GM23338 (cell line): ENCODE measurements around the gene MAPK8IP2. TPM values are rescaled to one million over a fixed set of nuclear protein-coding genes. Genes with fewer than 3 reads are reported as not detected.

Source experiments
- ATAC-seq: fragments of 200-7000 bp; cut with Tn5 transposase; 3 replicates; pipeline ENCODE4 v1.9.1; 2020
- DNase-seq: peaks from one replicate; pipeline ENCODE4 v3.0.0-alpha.2; 2015; ENCODE audit warnings: low spot score
- H2AFZ ChIP-seq: fragments of 200-600 bp; sonication (generic); 2 replicates; pipeline ENCODE4 v1.8.0; 2016; ENCODE audit warnings: antibody characterized with exemption, mild to moderate bottlenecking, moderate library complexity
- H3F3A ChIP-seq: fragments of 200-600 bp; sonication (generic); replicated peaks from 2 replicates; pipeline ENCODE4 v1.8.0; 2017; ENCODE audit warnings: antibody characterized with exemption, mixed run types, low read depth
- H3K27ac ChIP-seq: fragments of 200-600 bp; sonication (generic); 2 replicates; pipeline ENCODE4 v1.6.1; 2016; ENCODE audit warnings: low read depth
- H3K27me3 ChIP-seq: fragments of 200-600 bp; sonication (generic); 2 replicates; pipeline ENCODE4 v1.8.0; 2016; ENCODE audit warnings: mild to moderate bottlenecking, mixed run types, moderate library complexity; ENCODE audit not compliant: insufficient read depth
- H3K36me3 ChIP-seq: fragments of 200-600 bp; sonication (generic); 2 replicates; pipeline ENCODE4 v1.8.0; 2016; ENCODE audit warnings: mild to moderate bottlenecking; ENCODE audit not compliant: insufficient read depth
- H3K4me1 ChIP-seq: fragments of 200-600 bp; sonication (generic); 2 replicates; pipeline ENCODE4 v1.8.0; 2016; ENCODE audit warnings: mild to moderate bottlenecking, moderate library complexity; ENCODE audit not compliant: insufficient read depth
- H3K4me2 ChIP-seq: fragments of 200-600 bp; sonication (generic); 2 replicates; pipeline ENCODE4 v1.7.1; 2017; ENCODE audit warnings: mixed run types
- H3K4me3 ChIP-seq: fragments of 200-600 bp; sonication (generic); 2 replicates; pipeline ENCODE4 v1.6.1; 2016; ENCODE audit warnings: mixed run types
- H3K79me2 ChIP-seq: fragments of 200-600 bp; sonication (generic); replicated peaks from 2 replicates; pipeline ENCODE4 v1.8.0; 2017; ENCODE audit warnings: mild to moderate bottlenecking; ENCODE audit not compliant: insufficient read depth
- H3K9me2 ChIP-seq: fragments of 200-600 bp; sonication (generic); 2 replicates; pipeline ENCODE4 v1.8.0; 2017; ENCODE audit not compliant: insufficient read depth
- H4K20me1 ChIP-seq: fragments of 200-600 bp; sonication (generic); replicated peaks from 2 replicates; pipeline ENCODE4 v1.8.0; 2017; ENCODE audit warnings: mild to moderate bottlenecking; ENCODE audit not compliant: insufficient read depth
- H3K27ac Mint-ChIP-seq: 2 replicates; pipeline ENCODE4 v1.8.0; 2020; ENCODE audit warnings: inconsistent platforms, mild to moderate bottlenecking, moderate library complexity, mixed read lengths
- H3K27me3 Mint-ChIP-seq: 3 replicates; pipeline ENCODE4 v1.8.0; 2022; ENCODE audit warnings: low read depth, mild to moderate bottlenecking, moderate library complexity, mixed read lengths, inconsistent platforms; ENCODE audit not compliant: insufficient read depth, poor library complexity
- H3K36me3 Mint-ChIP-seq: 3 replicates; pipeline ENCODE4 v1.8.0; 2021; ENCODE audit warnings: low read depth, mild to moderate bottlenecking, inconsistent platforms, moderate library complexity, mixed read lengths
- H3K4me1 Mint-ChIP-seq: 3 replicates; pipeline ENCODE4 v1.8.0; 2020; ENCODE audit warnings: mild to moderate bottlenecking, inconsistent platforms, mixed read lengths
- H3K4me3 Mint-ChIP-seq: 3 replicates; pipeline ENCODE4 v1.8.0; 2021; ENCODE audit warnings: moderate library complexity, mild to moderate bottlenecking, inconsistent platforms, mixed read lengths
- H3K9me3 Mint-ChIP-seq: 3 replicates; pipeline ENCODE4 v1.8.0; 2020; ENCODE audit warnings: moderate library complexity, mild to moderate bottlenecking, inconsistent platforms, mixed read lengths
- CREB1 ChIP-seq: fragments of 250-450 bp; sonication (Bioruptor Pico); IDR thresholded peaks from 2 replicates; pipeline ENCODE4 v1.5.0; 2020; ENCODE audit warnings: low read depth, mild to moderate bottlenecking, moderate library complexity
- EZH2 ChIP-seq: fragments of 200-600 bp; sonication (generic); IDR thresholded peaks from one replicate; pipeline ENCODE4 v1.8.0; 2017; ENCODE audit warnings: antibody characterized with exemption, mild to moderate bottlenecking, low read depth; ENCODE audit not compliant: unreplicated experiment
- EZH2phosphoT487 ChIP-seq: fragments of 200-600 bp; sonication (generic); IDR thresholded peaks from one replicate; pipeline ENCODE4 v1.8.1; 2018; ENCODE audit warnings: antibody characterized with exemption; ENCODE audit not compliant: unreplicated experiment
- JUNB ChIP-seq: IDR thresholded peaks from one replicate; pipeline ENCODE4 v1.6.1; 2016; ENCODE audit warnings: antibody characterized with exemption; ENCODE audit not compliant: unreplicated experiment
- NANOG ChIP-seq: IDR thresholded peaks from 2 replicates; pipeline ENCODE4 v1.6.1; 2016; ENCODE audit warnings: antibody characterized with exemption, borderline replicate concordance
- POLR2AphosphoS5 ChIP-seq: IDR thresholded peaks from 2 replicates; pipeline ENCODE4 v1.6.1; 2016; ENCODE audit warnings: antibody characterized with exemption, low read depth
- STAT1 ChIP-seq: IDR thresholded peaks from one replicate; pipeline ENCODE4 v1.6.1; 2016; ENCODE audit warnings: antibody characterized with exemption; ENCODE audit not compliant: unreplicated experiment
- ZNF114 ChIP-seq: fragments of 250-450 bp; sonication (Bioruptor Pico); IDR thresholded peaks from 2 replicates; pipeline ENCODE4 v1.5.0; 2020; ENCODE audit warnings: mild to moderate bottlenecking, moderate library complexity
- ZNF331 ChIP-seq: fragments of 250-450 bp; sonication (Bioruptor Pico); IDR thresholded peaks from 2 replicates; pipeline ENCODE4 v1.5.0; 2020; ENCODE audit warnings: low read depth, mild to moderate bottlenecking, moderate library complexity
- polyA plus RNA-seq: library from polyadenylated mRNA; unstranded; fragments of >200 nt; fragmentation: Nextera tagmentation; extraction: Ambion mirVana; gene quantifications from 2 replicates; pipeline ENCODE4 v1.2.1, GENCODE V29; 2016
- total RNA-seq: library from RNA; depleted of rRNA; stranded (reverse); fragments of >200 nt; shearing (Covaris generic); gene quantifications from 2 replicates; pipeline ENCODE4 v1.2.3, GENCODE V29; 2014
- TF ChIP-seq, protein P1 (sequence below): fragments of 250-450 bp; sonication (Bioruptor Pico); IDR thresholded peaks from 2 replicates; pipeline ENCODE4 v1.5.0; 2020; ENCODE audit warnings: mild to moderate bottlenecking, moderate library complexity
- TF ChIP-seq, protein P2 (sequence below), 2 experiments: fragments of 200-600 bp in 1 of 2; sonication (generic) in 1 of 2; conservative IDR thresholded peaks; 2 replicates each; pipeline versions ENCODE4 v1.5.1 to v1.6.1; 2016 to 2017; ENCODE audit warnings: antibody characterized with exemption in 2 of 2, low read depth in 2 of 2, mild to moderate bottlenecking in 2 of 2, moderate library complexity in 1 of 2
- TF ChIP-seq, protein P3 (sequence below): IDR thresholded peaks from 2 replicates; pipeline ENCODE4 v1.6.1; 2016; ENCODE audit warnings: antibody characterized with exemption
- TF ChIP-seq, protein P4 (sequence below): IDR thresholded peaks from one replicate; pipeline ENCODE4 v1.6.1; 2018; ENCODE audit warnings: antibody characterized with exemption; ENCODE audit not compliant: unreplicated experiment

The MAPK8IP2 gene
- total and polyA plus RNA-seq, 2 experiments from 2014 or later, result 0.15 to 3.5 TPM

DNA sequence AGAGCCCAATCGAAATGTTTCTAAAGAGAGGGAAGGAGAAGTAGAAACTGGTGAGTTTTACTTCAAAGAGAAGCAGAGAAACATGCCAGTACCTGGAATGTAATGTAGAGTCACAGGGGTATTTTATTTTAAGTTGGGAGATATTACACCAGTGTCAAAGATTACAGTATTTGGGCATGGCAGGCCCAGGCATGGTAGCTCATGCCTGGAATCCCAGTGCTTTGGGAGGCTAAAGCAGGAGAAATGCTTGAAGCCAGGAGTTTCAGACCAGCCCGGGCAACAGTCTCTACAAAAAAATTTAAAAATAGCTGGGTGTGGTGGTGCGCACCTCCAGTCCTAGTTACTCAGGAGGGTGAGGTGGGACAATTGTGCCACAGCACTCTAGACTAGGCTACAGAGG lies 40.6 kb upstream of the MAPK8IP2 start:
- H3K9me2 ChIP-seq, result no peaks in the 10 kb centered on the region
- H3K4me1 ChIP-seq, result no peaks in the 10 kb centered on the region
- Mint-ChIP-seq H3K4me1 (peaks cover 15% of the 10 kb centered on the region), H3K4me3 (no peak overlapping the region), H3K9me3 (no peaks in the 10 kb centered on the region), H3K36me3 (no peaks in the 10 kb centered on the region), H3K27me3 (peaks cover 27% of the 10 kb centered on the region), H3K27ac (no peak overlapping the region)
- H2AFZ ChIP-seq, result no peak overlapping the region
- ATAC-seq (no peak), DNase-seq (no peak)
- H3K79me2 ChIP-seq, result no peaks in the 10 kb centered on the region
- no peaks in the 10 kb centered on the region for H4K20me1 ChIP-seq
- TF ChIP-seq NANOG, result no peak
- no peak for TF ChIP-seq ZNF331 (CRISPR knock-in tag)
- no peak for TF ChIP-seq EZH2
- TF ChIP-seq, protein P1, sequence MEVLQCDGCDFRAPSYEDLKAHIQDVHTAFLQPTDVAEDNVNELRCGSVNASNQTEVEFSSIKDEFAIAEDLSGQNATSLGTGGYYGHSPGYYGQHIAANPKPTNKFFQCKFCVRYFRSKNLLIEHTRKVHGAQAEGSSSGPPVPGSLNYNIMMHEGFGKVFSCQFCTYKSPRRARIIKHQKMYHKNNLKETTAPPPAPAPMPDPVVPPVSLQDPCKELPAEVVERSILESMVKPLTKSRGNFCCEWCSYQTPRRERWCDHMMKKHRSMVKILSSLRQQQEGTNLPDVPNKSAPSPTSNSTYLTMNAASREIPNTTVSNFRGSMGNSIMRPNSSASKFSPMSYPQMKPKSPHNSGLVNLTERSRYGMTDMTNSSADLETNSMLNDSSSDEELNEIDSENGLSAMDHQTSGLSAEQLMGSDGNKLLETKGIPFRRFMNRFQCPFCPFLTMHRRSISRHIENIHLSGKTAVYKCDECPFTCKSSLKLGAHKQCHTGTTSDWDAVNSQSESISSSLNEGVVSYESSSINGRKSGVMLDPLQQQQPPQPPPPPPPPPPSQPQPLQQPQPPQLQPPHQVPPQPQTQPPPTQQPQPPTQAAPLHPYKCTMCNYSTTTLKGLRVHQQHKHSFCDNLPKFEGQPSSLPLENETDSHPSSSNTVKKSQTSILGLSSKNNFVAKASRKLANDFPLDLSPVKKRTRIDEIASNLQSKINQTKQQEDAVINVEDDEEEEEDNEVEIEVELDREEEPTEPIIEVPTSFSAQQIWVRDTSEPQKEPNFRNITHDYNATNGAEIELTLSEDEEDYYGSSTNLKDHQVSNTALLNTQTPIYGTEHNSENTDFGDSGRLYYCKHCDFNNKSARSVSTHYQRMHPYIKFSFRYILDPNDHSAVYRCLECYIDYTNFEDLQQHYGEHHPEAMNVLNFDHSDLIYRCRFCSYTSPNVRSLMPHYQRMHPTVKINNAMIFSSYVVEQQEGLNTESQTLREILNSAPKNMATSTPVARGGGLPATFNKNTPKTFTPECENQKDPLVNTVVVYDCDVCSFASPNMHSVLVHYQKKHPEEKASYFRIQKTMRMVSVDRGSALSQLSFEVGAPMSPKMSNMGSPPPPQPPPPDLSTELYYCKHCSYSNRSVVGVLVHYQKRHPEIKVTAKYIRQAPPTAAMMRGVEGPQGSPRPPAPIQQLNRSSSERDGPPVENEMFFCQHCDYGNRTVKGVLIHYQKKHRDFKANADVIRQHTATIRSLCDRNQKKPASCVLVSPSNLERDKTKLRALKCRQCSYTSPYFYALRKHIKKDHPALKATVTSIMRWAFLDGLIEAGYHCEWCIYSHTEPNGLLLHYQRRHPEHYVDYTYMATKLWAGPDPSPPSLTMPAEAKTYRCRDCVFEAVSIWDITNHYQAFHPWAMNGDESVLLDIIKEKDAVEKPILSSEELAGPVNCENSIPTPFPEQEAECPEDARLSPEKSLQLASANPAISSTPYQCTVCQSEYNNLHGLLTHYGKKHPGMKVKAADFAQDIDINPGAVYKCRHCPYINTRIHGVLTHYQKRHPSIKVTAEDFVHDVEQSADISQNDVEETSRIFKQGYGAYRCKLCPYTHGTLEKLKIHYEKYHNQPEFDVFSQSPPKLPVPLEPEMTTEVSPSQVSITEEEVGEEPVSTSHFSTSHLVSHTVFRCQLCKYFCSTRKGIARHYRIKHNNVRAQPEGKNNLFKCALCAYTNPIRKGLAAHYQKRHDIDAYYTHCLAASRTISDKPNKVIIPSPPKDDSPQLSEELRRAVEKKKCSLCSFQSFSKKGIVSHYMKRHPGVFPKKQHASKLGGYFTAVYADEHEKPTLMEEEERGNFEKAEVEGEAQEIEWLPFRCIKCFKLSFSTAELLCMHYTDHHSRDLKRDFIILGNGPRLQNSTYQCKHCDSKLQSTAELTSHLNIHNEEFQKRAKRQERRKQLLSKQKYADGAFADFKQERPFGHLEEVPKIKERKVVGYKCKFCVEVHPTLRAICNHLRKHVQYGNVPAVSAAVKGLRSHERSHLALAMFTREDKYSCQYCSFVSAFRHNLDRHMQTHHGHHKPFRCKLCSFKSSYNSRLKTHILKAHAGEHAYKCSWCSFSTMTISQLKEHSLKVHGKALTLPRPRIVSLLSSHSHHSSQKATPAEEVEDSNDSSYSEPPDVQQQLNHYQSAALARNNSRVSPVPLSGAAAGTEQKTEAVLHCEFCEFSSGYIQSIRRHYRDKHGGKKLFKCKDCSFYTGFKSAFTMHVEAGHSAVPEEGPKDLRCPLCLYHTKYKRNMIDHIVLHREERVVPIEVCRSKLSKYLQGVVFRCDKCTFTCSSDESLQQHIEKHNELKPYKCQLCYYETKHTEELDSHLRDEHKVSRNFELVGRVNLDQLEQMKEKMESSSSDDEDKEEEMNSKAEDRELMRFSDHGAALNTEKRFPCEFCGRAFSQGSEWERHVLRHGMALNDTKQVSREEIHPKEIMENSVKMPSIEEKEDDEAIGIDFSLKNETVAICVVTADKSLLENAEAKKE (CRISPR knock-in tag), result no peak
- TF ChIP-seq, protein P2, sequence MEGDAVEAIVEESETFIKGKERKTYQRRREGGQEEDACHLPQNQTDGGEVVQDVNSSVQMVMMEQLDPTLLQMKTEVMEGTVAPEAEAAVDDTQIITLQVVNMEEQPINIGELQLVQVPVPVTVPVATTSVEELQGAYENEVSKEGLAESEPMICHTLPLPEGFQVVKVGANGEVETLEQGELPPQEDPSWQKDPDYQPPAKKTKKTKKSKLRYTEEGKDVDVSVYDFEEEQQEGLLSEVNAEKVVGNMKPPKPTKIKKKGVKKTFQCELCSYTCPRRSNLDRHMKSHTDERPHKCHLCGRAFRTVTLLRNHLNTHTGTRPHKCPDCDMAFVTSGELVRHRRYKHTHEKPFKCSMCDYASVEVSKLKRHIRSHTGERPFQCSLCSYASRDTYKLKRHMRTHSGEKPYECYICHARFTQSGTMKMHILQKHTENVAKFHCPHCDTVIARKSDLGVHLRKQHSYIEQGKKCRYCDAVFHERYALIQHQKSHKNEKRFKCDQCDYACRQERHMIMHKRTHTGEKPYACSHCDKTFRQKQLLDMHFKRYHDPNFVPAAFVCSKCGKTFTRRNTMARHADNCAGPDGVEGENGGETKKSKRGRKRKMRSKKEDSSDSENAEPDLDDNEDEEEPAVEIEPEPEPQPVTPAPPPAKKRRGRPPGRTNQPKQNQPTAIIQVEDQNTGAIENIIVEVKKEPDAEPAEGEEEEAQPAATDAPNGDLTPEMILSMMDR (conservative IDR thresholded peaks at IDR 0.05; ENCODE audit: low read depth in 2 of 2), result no peak
- TF ChIP-seq, protein P3, sequence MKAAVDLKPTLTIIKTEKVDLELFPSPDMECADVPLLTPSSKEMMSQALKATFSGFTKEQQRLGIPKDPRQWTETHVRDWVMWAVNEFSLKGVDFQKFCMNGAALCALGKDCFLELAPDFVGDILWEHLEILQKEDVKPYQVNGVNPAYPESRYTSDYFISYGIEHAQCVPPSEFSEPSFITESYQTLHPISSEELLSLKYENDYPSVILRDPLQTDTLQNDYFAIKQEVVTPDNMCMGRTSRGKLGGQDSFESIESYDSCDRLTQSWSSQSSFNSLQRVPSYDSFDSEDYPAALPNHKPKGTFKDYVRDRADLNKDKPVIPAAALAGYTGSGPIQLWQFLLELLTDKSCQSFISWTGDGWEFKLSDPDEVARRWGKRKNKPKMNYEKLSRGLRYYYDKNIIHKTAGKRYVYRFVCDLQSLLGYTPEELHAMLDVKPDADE, result no peak
- TF ChIP-seq, protein P4, sequence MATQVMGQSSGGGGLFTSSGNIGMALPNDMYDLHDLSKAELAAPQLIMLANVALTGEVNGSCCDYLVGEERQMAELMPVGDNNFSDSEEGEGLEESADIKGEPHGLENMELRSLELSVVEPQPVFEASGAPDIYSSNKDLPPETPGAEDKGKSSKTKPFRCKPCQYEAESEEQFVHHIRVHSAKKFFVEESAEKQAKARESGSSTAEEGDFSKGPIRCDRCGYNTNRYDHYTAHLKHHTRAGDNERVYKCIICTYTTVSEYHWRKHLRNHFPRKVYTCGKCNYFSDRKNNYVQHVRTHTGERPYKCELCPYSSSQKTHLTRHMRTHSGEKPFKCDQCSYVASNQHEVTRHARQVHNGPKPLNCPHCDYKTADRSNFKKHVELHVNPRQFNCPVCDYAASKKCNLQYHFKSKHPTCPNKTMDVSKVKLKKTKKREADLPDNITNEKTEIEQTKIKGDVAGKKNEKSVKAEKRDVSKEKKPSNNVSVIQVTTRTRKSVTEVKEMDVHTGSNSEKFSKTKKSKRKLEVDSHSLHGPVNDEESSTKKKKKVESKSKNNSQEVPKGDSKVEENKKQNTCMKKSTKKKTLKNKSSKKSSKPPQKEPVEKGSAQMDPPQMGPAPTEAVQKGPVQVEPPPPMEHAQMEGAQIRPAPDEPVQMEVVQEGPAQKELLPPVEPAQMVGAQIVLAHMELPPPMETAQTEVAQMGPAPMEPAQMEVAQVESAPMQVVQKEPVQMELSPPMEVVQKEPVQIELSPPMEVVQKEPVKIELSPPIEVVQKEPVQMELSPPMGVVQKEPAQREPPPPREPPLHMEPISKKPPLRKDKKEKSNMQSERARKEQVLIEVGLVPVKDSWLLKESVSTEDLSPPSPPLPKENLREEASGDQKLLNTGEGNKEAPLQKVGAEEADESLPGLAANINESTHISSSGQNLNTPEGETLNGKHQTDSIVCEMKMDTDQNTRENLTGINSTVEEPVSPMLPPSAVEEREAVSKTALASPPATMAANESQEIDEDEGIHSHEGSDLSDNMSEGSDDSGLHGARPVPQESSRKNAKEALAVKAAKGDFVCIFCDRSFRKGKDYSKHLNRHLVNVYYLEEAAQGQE, result no peak
- no peak for TF ChIP-seq JUNB
- no peak for TF ChIP-seq EZH2phosphoT487
- TF ChIP-seq CREB1 (CRISPR knock-in tag), result no peak
- no peak for TF ChIP-seq POLR2AphosphoS5
- TF ChIP-seq STAT1, result no peak
- TF ChIP-seq ZNF114 (CRISPR knock-in tag), result no peak
- H3K4me3 ChIP-seq, result no peak overlapping the region
- no peaks in the 10 kb centered on the region for H3K36me3 ChIP-seq
- H3K27ac ChIP-seq, result no peak overlapping the region
- no peak overlapping the region for H3K4me2 ChIP-seq
- peaks cover 20% of the 10 kb centered on the region for H3K27me3 ChIP-seq
- peaks cover 3% of the 10 kb centered on the region; the same call in 1 of the 2 replicates for H3F3A ChIP-seq
